Measurements from ENCODE around the gene ZNF771. TPM values are rescaled to one million over a fixed set of nuclear protein-coding genes. Genes with fewer than 3 reads are reported as not detected.

Gene ZNF771
- total and polyA plus RNA-seq, 8 donors: 1.2 to 28.7 (median 6.6) TPM

- Histone ChIP-seq H3K4me3 (peak overlapping the region; percentile 56 to 77 (median 64)), H3K27me3 (no peaks in the 10 kb centered on the region), H3K27ac (peak overlapping the region; percentile 88 to 93 (median 90)), H3K36me3 (peaks cover 8 to 17% (median 11%) of the 10 kb centered on the region in 4 donors), H3K9me3 (no peaks in the 10 kb centered on the region), H3K4me1 (peaks cover 21 to 38% (median 31%) of the 10 kb centered on the region in 4 donors)
- intact Hi-C loops (cut with DNase I; ENCODE audit: low total_unique reads): no loop called here
- no peak for DNase-seq
- no peak for TF ChIP-seq POLR2A (IDR thresholded peaks at IDR 0.05)
- no peak for TF ChIP-seq POLR2AphosphoS5 (IDR thresholded peaks at IDR 0.05)
- TF ChIP-seq, protein P1, sequence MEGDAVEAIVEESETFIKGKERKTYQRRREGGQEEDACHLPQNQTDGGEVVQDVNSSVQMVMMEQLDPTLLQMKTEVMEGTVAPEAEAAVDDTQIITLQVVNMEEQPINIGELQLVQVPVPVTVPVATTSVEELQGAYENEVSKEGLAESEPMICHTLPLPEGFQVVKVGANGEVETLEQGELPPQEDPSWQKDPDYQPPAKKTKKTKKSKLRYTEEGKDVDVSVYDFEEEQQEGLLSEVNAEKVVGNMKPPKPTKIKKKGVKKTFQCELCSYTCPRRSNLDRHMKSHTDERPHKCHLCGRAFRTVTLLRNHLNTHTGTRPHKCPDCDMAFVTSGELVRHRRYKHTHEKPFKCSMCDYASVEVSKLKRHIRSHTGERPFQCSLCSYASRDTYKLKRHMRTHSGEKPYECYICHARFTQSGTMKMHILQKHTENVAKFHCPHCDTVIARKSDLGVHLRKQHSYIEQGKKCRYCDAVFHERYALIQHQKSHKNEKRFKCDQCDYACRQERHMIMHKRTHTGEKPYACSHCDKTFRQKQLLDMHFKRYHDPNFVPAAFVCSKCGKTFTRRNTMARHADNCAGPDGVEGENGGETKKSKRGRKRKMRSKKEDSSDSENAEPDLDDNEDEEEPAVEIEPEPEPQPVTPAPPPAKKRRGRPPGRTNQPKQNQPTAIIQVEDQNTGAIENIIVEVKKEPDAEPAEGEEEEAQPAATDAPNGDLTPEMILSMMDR (IDR thresholded peaks at IDR 0.05): no peak
- no peak for TF ChIP-seq EP300 (IDR thresholded peaks at IDR 0.05)
- 11 to 19% (median 14%) methylated on average over 9 to 18 of the region's 19 CpGs for WGBS, 5 donors
These were observed 563 bp downstream of the ZNF771 start for GRCh38 chr16:30407804-30408534.

DNA sequence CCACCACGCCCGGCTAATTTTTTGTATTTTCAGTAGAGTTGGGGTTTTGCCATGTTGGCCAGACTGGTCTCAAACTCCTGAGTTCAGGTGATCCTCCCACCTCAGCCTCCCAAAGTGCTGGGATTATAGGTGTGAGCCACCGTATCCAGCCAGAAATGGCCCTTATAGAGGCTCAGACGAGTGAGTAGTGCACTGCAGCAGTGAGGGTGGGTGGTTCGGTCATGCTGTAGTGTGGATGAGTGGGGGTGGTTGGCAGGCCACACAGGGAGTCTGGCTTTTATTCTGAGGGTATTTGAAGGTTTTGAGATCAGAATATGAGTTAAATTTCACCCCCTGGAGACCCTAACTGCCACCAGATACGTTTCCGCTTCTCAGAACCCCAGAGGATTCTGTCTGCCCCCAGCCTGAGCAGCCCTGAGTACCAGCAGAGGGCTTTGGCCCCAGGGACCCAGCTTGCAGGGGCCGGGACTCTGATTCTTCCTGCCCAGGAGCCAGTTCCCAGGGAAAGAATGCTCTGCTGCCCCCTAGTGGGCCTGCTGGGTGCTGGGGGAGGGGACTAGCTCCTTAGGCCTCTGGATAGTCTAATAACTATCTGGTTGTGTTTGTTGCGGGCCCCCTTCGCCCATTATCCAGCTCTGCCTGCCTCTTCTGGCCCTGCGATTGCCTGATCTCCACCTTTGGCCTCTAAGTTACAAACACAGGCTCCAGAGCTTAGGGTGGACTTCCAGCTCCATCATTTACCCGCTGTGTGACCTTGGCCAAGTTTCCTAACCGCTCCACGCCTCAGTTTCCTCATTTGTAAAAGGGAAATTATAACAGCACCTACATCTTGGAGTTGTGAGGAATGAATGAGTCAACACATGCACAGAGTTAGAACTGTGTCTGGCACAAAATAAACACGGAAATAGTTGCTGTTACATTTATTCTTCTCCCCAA is 2.0 kb downstream of the ZNF771 start:
- H3K27me3 ChIP-seq: no peaks in the 10 kb centered on the region
- 39 to 45% (median 40%) methylated on average over 15 of the region's 15 CpGs for WGBS, 5 donors
- peak in 2 of 3 donors; percentile 42 to 65 for TF ChIP-seq POLR2AphosphoS5 (IDR thresholded peaks at IDR 0.05)
- TF ChIP-seq EP300 (IDR thresholded peaks at IDR 0.05): no peak
- no peak for TF ChIP-seq POLR2A (IDR thresholded peaks at IDR 0.05)
- TF ChIP-seq, protein P1 (IDR thresholded peaks at IDR 0.05): peak in 5 of 7 experiments; percentile 77 to 94 (median 89)
- peak; percentile 93 to 96 for DNase-seq
- H3K27ac ChIP-seq: peak overlapping the region in 4 of 5 donors; percentile 24 to 88 (median 44)
- peak overlapping the region in 1 of 4 donors; percentile 9 for H3K4me3 ChIP-seq
- H3K4me1 ChIP-seq: peaks cover 21 to 38% (median 31%) of the 10 kb centered on the region in 4 donors
- H3K9me3 ChIP-seq: no peaks in the 10 kb centered on the region
- intact Hi-C loops (cut with DNase I; ENCODE audit: low total_unique reads): loop anchor here (10.0 kb wide), 1 partner anchor 45 kb away; no protein-coding TSS in a partner anchor
- H3K36me3 ChIP-seq: peaks cover 9 to 28% (median 15%) of the 10 kb centered on the region in 4 donors

DNA sequence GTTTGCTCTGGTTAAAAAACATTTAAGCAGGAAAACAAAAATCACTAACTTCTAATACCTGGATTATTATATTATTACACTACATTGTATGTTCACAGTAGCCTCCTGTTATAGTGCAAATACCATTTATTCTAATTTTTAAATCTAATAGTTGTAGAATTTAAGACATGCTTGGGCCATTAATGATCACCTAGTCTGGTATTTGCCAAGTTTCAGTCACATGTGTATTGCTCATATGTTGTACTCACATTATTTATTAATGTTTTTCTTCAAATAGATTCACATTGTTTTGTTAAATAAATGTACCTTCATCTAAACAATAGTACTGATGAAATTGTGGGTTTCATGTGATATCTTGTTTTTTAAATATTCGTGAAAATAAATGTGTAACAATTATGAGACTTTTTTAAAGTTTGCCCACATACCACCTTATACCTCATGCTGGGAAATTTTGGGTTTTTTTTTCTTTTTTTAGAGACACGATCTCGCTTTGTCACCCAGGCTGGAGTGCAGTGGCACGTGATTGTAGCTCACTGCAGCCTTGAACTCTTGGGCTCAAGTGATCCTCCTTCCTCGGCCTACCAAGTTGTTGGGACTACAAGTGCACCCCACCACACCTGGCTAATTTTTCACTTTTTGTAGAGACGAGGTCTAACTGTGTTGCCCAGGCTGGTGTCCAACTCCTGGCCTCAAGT is 5.9 kb downstream of the ZNF771 start:
- Histone ChIP-seq H3K27ac (peak overlapping the region in 1 of 5 donors; percentile 0), H3K4me3 (no peak overlapping the region), H3K27me3 (no peaks in the 10 kb centered on the region), H3K36me3 (peaks cover 9 to 30% (median 15%) of the 10 kb centered on the region in 4 donors), H3K4me1 (peaks cover 23 to 35% (median 28%) of the 10 kb centered on the region in 4 donors), H3K9me3 (no peaks in the 10 kb centered on the region)
- intact Hi-C loops (cut with DNase I; ENCODE audit: low total_unique reads): loop anchor here (10.0 kb wide), 1 partner anchor 48 kb away; no protein-coding TSS in a partner anchor
- DNase-seq: no peak
- 86 to 92% (median 90%) methylated on average over 6 of the region's 6 CpGs for WGBS, 5 donors
- TF ChIP-seq POLR2A (IDR thresholded peaks at IDR 0.05) (no peak), POLR2AphosphoS5 (IDR thresholded peaks at IDR 0.05) (no peak), EP300 (IDR thresholded peaks at IDR 0.05) (no peak)
- TF ChIP-seq, protein P1 (IDR thresholded peaks at IDR 0.05): no peak
